K562 (cell line): ENCODE data around the gene AKNAD1. TPM values are rescaled to one million over a fixed set of nuclear protein-coding genes. Genes with fewer than 3 reads are reported as not detected.

ENCODE experiments used
- ARID1B ChIP-seq: fragments of 450-650 bp; IDR thresholded peaks from 2 replicates; pipeline ENCODE4 v1.6.1; 2016; ENCODE audit warnings: antibody characterized with exemption, mild to moderate bottlenecking, inconsistent platforms
- BHLHE40 ChIP-seq: IDR thresholded peaks from 2 replicates; pipeline ENCODE4 v1.6.1; 2011; ENCODE audit warnings: low read length, improper control_type of control experiment
- BRF1 ChIP-seq: IDR thresholded peaks from 3 replicates; pipeline ENCODE4 v1.6.1; 2011; ENCODE audit warnings: borderline replicate concordance, mild to moderate bottlenecking; ENCODE audit not compliant: insufficient read length; ENCODE audit errors: extremely low read depth
- DPF2 ChIP-seq: fragments of 450-650 bp; IDR thresholded peaks from 2 replicates; pipeline ENCODE4 v1.6.1; 2016
- FOXM1 ChIP-seq, 2 experiments: fragments of 450-650 bp in 1 of 2; sonication (generic) in 1 of 2; formaldehyde crosslinking in 1 of 2; IDR thresholded peaks; 2 replicates each; pipeline versions ENCODE4 v1.6.1 to v1.9.0; 2017 to 2022; ENCODE audit warnings: low read depth in 2 of 2, mild to moderate bottlenecking in 2 of 2, missing genetic modification reagents in 1 of 2, moderate library complexity in 1 of 2
- JUND ChIP-seq, 2 experiments: IDR thresholded peaks; 2 replicates in 1 of 2; 3 replicates in 1 of 2; pipeline ENCODE4 v1.6.1; 2011; ENCODE audit warnings: borderline replicate concordance in 2 of 2, low read depth in 2 of 2, low read length in 2 of 2, improper control_type of control experiment in 1 of 2, missing biosample characterization in 1 of 2, missing genetic modification characterization in 1 of 2, missing genetic modification reagents in 1 of 2
- KAT8 ChIP-seq: fragments of 450-650 bp; IDR thresholded peaks from 2 replicates; pipeline ENCODE4 v1.6.1; 2016; ENCODE audit warnings: low read depth, mild to moderate bottlenecking
- MYNN ChIP-seq, 2 experiments: sonication (generic); formaldehyde crosslinking in 1 of 2; IDR thresholded peaks; 2 replicates each; pipeline versions ENCODE4 v1.5.0 to v1.6.1; 2016 to 2020; ENCODE audit warnings: antibody characterized with exemption in 1 of 2, missing genetic modification reagents in 1 of 2
- NFE2L1 ChIP-seq: fragments of 450-650 bp; IDR thresholded peaks from 2 replicates; pipeline ENCODE4 v1.6.1; 2016; ENCODE audit warnings: missing genetic modification characterization, low read depth, mild to moderate bottlenecking, missing compliant biosample characterization, moderate library complexity, borderline replicate concordance
- SMARCA4 ChIP-seq: fragments of 450-650 bp; IDR thresholded peaks from 2 replicates; pipeline ENCODE4 v1.6.1; 2016
- TRIM24 ChIP-seq, 2 experiments: fragments of 450-650 bp; IDR thresholded peaks; 2 replicates each; pipeline ENCODE4 v1.6.1; 2016
- USF1 ChIP-seq: sonication (generic); formaldehyde crosslinking; IDR thresholded peaks from 2 replicates; pipeline ENCODE4 v1.9.0; 2022; ENCODE audit warnings: mild to moderate bottlenecking, missing genetic modification reagents
- USF2 ChIP-seq: sonication (generic); formaldehyde crosslinking; IDR thresholded peaks from 2 replicates; pipeline ENCODE4 v1.5.0; 2020; ENCODE audit warnings: missing genetic modification reagents
- ZNF212 ChIP-seq: fragments of 450-650 bp; formaldehyde crosslinking; IDR thresholded peaks from 2 replicates; pipeline ENCODE4 v1.4.0; 2020; ENCODE audit warnings: mild to moderate bottlenecking
- polyA plus RNA-seq, 8 experiments: library from polyadenylated mRNA; depleted of rRNA in 4 of 8; stranded (reverse) in 5 of 8; unstranded in 3 of 8; fragments of >200 nt; fragmentation: Nextera tagmentation in 2 of 8; fragmentation: Illumina TruSeq in 1 of 8; extraction: Ambion mirVana in 2 of 8; extraction: Trizol in 1 of 8; gene quantifications; 2 replicates each; pipeline versions ENCODE4 v1.2.1 to v1.2.3, GENCODE V29; 2011 to 2014; ENCODE audit warnings: inconsistent platforms in 1 of 8, missing spikeins in 1 of 8
- total RNA-seq, 7 experiments: library from RNA; depleted of rRNA in 6 of 7; stranded (reverse); fragments of >200 nt in 6 of 7; fragmentation: Illumina TruSeq in 2 of 7; extraction: Trizol in 2 of 7; gene quantifications; 2 replicates each; pipeline versions ENCODE4 v1.2.1 to v1.2.3, GENCODE V29; 2011 to 2021; ENCODE audit warnings: low replicate concordance in 1 of 7
- TF ChIP-seq, protein P1 (sequence below), 2 experiments: fragments of 450-650 bp; IDR thresholded peaks; 2 replicates each; pipeline ENCODE4 v1.6.1; 2016; ENCODE audit warnings: mild to moderate bottlenecking in 2 of 2, borderline replicate concordance in 1 of 2, low read depth in 1 of 2, moderate library complexity in 1 of 2

Gene AKNAD1
- total and polyA plus RNA-seq, 9 of the 15 experiments (the other 6 are each of a cell fraction or from before 2014, with no cell fraction given) = 0.13 to 0.30 TPM; not detected in 7

DNA sequence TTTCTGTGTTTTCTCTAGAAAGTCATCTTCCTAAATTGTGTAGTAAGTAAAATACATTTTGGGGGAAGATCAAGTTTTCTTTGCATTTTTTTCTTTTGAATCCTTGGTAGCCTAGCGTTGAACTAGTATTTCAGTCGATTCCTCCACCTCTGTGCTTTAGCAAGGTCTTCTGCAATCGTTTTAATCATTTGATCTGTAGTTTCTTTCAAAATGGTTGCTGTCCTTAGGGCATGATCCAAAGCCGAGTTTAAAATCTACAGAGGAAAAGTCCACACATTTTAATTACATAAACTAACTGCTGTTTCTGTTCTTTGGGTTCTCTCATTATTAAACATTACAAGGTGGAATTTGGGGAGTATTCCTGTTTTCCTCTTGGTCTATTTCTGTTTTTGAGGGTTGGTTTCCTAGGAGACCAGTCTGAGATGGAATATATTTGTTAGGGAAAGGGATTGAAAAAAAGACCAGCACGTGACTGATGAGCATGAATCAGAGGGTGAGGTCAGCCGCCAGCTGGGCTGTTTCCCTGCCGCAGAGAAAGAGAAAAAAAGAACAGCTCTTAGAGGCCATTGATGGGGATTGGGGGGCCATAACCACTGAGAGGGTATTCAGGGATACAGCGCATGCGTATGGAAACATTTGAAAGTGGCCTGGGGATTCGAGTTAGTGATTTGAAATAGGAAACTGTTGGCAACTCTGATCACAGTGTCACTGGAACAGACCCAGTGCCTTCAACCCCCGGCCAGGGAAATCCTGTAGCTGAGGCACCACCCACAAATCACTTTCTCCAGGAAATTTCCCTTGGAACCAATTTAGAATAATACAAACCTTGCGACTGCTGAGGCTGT, 40.6 kb downstream of the AKNAD1 start (continued):
- TF ChIP-seq JUND (IDR thresholded peaks at IDR 0.05; ENCODE audit: borderline replicate concordance, low read depth, low read length) (peak; percentile 91), JUND (tag; IDR thresholded peaks at IDR 0.05; ENCODE audit: borderline replicate concordance, low read depth, low read length) (peak; percentile 96; the same call in 2 of the 3 replicates), MYNN (IDR thresholded peaks at IDR 0.05) (no peak), MYNN (CRISPR knock-in tag; IDR thresholded peaks at IDR 0.05) (no peak), NFE2L1 (no peak), FOXM1 (IDR thresholded peaks at IDR 0.05; ENCODE audit: low read depth) (0 out of 2 replicates have a peak, but pooled peaks have one; percentile 14), FOXM1 (CRISPR knock-in tag; IDR thresholded peaks at IDR 0.05; ENCODE audit: low read depth) (no peak), USF2 (CRISPR knock-in tag) (peak; percentile 92), DPF2 (peak; percentile 69), ZNF212 (no peak), SMARCA4 (peak; percentile 69; the same call in 1 of the 2 replicates), BHLHE40 (peak; percentile 93), ARID1B (peak; percentile 59), TRIM24 (IDR thresholded peaks at IDR 0.05) (peak in 1 of 2 experiments; percentile 16; a peak in 1 of 4 replicates), KAT8 (no peak), BRF1 (no peak), USF1 (peak; percentile 90)
- TF ChIP-seq, protein P1, sequence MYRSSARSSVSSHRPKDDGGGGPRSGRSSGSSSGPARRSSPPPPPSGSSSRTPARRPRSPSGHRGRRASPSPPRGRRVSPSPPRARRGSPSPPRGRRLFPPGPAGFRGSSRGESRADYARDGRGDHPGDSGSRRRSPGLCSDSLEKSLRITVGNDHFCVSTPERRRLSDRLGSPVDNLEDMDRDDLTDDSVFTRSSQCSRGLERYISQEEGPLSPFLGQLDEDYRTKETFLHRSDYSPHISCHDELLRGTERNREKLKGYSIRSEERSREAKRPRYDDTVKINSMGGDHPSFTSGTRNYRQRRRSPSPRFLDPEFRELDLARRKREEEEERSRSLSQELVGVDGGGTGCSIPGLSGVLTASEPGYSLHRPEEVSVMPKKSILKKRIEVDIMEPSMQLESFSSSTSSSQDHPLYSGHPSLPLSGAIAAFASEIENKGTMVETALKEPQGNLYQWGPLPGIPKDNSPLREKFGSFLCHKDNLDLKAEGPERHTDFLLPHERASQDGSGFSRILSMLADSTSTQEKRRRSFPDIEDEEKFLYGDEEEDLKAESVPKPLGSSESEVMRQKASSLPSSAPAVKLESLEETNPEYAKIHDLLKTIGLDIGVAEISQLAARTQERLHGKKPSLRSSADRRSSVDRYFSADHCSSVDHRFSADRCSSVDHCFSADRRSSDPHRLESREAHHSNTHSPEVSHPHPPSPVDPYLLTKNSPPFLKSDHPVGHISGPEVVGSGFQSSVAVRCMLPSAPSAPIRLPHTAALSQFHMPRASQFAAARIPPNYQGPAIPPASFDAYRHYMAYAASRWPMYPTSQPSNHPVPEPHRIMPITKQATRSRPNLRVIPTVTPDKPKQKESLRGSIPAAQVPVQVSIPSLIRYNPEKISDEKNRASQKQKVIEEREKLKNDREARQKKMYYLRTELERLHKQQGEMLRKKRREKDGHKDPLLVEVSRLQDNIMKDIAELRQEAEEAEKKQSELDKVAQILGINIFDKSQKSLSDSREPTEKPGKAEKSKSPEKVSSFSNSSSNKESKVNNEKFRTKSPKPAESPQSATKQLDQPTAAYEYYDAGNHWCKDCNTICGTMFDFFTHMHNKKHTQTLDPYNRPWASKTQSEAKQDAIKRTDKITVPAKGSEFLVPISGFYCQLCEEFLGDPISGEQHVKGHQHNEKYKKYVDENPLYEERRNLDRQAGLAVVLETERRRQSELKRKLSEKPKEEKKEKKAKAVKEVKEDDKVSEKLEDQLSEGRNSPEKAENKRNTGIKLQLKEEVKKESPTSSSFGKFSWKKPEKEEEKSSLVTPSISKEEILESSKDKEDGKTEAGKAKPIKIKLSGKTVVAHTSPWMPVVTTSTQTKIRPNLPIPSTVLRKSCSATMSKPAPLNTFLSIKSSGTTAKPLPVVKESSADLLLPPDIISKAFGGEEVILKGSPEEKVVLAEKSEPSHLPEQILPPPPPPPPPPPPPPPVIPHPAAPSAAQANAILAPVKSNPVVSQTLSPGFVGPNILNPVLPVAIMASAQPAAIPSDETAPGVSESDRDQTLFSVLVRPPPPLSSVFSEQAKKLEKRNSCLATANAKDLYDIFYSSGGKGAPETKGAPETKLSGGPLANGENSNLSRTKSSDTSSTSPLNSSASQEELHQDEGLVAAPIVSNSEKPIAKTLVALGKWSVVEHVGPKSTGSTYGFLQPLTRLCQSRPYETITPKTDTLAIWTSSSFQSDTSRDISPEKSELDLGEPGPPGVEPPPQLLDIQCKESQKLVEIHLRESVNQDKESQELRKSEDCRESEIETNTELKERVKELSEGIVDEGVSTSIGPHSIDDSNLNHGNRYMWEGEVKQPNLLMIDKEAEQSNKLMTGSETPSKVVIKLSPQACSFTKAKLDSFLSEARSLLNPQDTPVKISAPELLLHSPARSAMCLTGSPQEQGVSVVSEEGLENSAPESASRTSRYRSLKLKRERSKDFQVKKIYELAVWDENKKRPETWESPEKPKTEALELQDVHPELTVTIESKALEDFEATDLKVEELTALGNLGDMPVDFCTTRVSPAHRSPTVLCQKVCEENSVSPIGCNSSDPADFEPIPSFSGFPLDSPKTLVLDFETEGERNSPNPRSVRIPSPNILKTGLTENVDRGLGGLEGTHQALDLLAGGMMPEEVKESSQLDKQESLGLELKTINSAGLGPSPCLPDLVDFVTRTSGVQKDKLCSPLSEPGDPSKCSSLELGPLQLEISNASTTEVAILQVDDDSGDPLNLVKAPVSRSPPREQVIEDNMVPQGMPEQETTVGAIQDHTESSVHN (IDR thresholded peaks at IDR 0.05; ENCODE audit: borderline replicate concordance in 1 of 2, low read depth in 1 of 2) = peak in 1 of 2 experiments; percentile 86; a peak in 2 of 4 replicates
